ENCODE data around the gene CDC23. TPM values are rescaled to one million over a fixed set of nuclear protein-coding genes. Genes with fewer than 3 reads are reported as not detected.

CDC23 gene
- total and polyA plus RNA-seq, 2 of the 4 experiments (the other 2 are of a cell fraction): 21.1 to 28.0 TPM

DNA sequence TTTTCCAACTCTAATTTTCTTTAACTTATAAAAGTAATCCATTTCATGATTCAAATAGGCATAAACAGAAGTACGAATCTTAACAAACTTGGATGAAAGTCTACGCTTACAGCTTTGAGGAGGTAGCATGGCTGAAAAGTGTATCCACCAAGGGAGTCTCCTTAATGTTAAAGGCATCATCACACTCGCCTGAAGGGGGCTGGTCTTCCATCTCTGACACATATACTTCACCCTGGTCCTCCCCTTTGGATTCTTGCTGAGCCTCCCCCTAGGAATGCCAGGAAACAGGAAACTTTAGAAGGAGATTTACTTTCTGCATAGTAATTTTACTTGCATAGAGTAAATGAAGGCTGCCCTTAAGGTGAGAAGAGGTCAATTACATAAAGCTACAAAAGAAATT is 63.6 kb downstream of the CDC23 start:
- no peak overlapping the region for H2AFZ ChIP-seq (replicated peaks; ENCODE audit: low read length, poor library complexity)
- no peaks in the 10 kb centered on the region for H4K20me1 ChIP-seq (ENCODE audit: insufficient read depth, low read length)
- H2AK5ac ChIP-seq (ENCODE audit: low read depth, low read length): no peak overlapping the region
- no peak overlapping the region for H4K5ac ChIP-seq (ENCODE audit: low read depth, low read length)
- H2BK20ac ChIP-seq (ENCODE audit: low read depth, low read length): no peak overlapping the region
- ChIA-PET POLR2A (ENCODE audit: unreplicated experiment) (no interaction called here), CTCF (interaction anchor here (0.6 kb wide), 1 partner anchor 248 kb away, joined by 8 read pairs; no protein-coding TSS in a partner anchor)
- no peaks in the 10 kb centered on the region for H3K36me3 ChIP-seq (ENCODE audit: control insufficient read depth, insufficient read depth, low read length)
- peaks cover 4% of the 10 kb centered on the region for H3K4me1 ChIP-seq (ENCODE audit: control insufficient read depth, insufficient read depth, low read length)
- in situ Hi-C loops (cut with MboI; ENCODE audit: low sequenced_read_pairs) (loop anchor here (25.0 kb wide), 2 partner anchors 112 to 512 kb away; partner anchors contain the start of gene FAM13B), intact Hi-C loops (cut with micrococcal nuclease) (no loop called here), dilution Hi-C loops (cut with HindIII; ENCODE audit: low sequenced_read_pairs, unreplicated experiment) (no loop called here)
- no peak overlapping the region for H3K27ac ChIP-seq (ENCODE audit: insufficient read depth, low read length)
- BruUV-seq (replicated peaks): no TSS peak
- no peak overlapping the region for H3K4me3 ChIP-seq (ENCODE audit: insufficient read depth, low read depth, low read length)
- H3K56ac ChIP-seq (ENCODE audit: extremely low read depth, insufficient read depth, low read length): no peak overlapping the region
- no peak overlapping the region for H3K4me2 ChIP-seq (ENCODE audit: low read depth, low read length)
- H3K9me3 ChIP-seq (ENCODE audit: control insufficient read depth, insufficient read depth, low read length): no peaks in the 10 kb centered on the region
- H3K9me1 ChIP-seq (ENCODE audit: insufficient read depth, low read length): no peaks in the 10 kb centered on the region
- H3K14ac ChIP-seq (replicated peaks; ENCODE audit: low read depth, low read length): no peak overlapping the region
- no peak overlapping the region for H3K4ac ChIP-seq (ENCODE audit: low read depth, low read length)
- WGBS, 2 experiments (ENCODE audit: extremely low coverage in 2 of 2, insufficient read length in 1 of 2): no CpG with 5 or more reads among the region's 3 CpGs
- H2AK9ac ChIP-seq (replicated peaks; ENCODE audit: low read depth, low read length, poor library complexity): no peak overlapping the region
- no peak overlapping the region for H2BK15ac ChIP-seq (ENCODE audit: low read depth, low read length)
- TF ChIP-seq BHLHE40 (IDR thresholded peaks at IDR 0.05; ENCODE audit: low read depth, low read length) (no peak), FOS (IDR thresholded peaks at IDR 0.05; ENCODE audit: low read depth, low read length) (no peak), POLR2A (IDR thresholded peaks at IDR 0.05; ENCODE audit: low read depth, low read length) (no peak), NFE2L2 (IDR thresholded peaks at IDR 0.05; ENCODE audit: low read depth, low read length) (no peak), MAZ (IDR thresholded peaks at IDR 0.05; ENCODE audit: borderline replicate concordance, low read depth, low read length) (no peak), CHD1 (IDR thresholded peaks at IDR 0.05; ENCODE audit: low read depth, low read length) (no peak), CEBPB (IDR thresholded peaks at IDR 0.05; ENCODE audit: low read depth, low read length) (no peak), RAD21 (IDR thresholded peaks at IDR 0.05; ENCODE audit: low read length) (no peak), RCOR1 (IDR thresholded peaks at IDR 0.05; ENCODE audit: insufficient replicate concordance, low read length) (no peak)
- TF ChIP-seq, protein P1, sequence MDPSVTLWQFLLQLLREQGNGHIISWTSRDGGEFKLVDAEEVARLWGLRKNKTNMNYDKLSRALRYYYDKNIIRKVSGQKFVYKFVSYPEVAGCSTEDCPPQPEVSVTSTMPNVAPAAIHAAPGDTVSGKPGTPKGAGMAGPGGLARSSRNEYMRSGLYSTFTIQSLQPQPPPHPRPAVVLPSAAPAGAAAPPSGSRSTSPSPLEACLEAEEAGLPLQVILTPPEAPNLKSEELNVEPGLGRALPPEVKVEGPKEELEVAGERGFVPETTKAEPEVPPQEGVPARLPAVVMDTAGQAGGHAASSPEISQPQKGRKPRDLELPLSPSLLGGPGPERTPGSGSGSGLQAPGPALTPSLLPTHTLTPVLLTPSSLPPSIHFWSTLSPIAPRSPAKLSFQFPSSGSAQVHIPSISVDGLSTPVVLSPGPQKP (IDR thresholded peaks at IDR 0.05; ENCODE audit: borderline replicate concordance, low read depth, low read length): no peak
- no peak overlapping the region for H2BK120ac ChIP-seq (ENCODE audit: low read depth, low read length)
- no peak overlapping the region for H3K23ac ChIP-seq (ENCODE audit: low read depth, low read length)
- no peak overlapping the region for H2BK5ac ChIP-seq (ENCODE audit: low read depth, low read length, poor library complexity, severe bottlenecking)
- H3K18ac ChIP-seq (ENCODE audit: low read depth, low read length): no peak overlapping the region
- no peak overlapping the region for H4K91ac ChIP-seq (ENCODE audit: insufficient read depth, low read depth, low read length)
- H4K8ac ChIP-seq (ENCODE audit: low read depth in 2 of 2, low read length in 2 of 2): no peak overlapping the region
- ATAC-seq (ENCODE audit: low read depth) (peak; percentile 54; the same call in 1 of the 2 replicates), DNase-seq (peak; percentile 54)
- no peak overlapping the region for H3K9ac ChIP-seq (ENCODE audit: low read depth, low read length)
- H3K79me1 ChIP-seq (ENCODE audit: low read depth in 1 of 2, low read length in 2 of 2): no peaks in the 10 kb centered on the region
- no peaks in the 10 kb centered on the region for H3K27me3 ChIP-seq (ENCODE audit: control insufficient read depth, insufficient read depth, low read length)
